Gastroesophageal sphincter (tissue), 3 donors: ENCODE data around the gene TOP1.

Experiments
- CTCF ChIP-seq, 4 experiments: fragments of 200-600 bp in 2 of 4; fragments of 450-650 bp in 2 of 4; sonication (generic) in 1 of 4; IDR thresholded peaks; one replicate each; pipeline ENCODE4 v1.5.1; 2017 to 2019; ENCODE audit warnings: antibody characterized with exemption in 4 of 4, mild to moderate bottlenecking in 2 of 4, moderate library complexity in 2 of 4
- POLR2AphosphoS5 ChIP-seq: sonication (generic); formaldehyde crosslinking; IDR thresholded peaks from one replicate; pipeline ENCODE4 v1.6.1; 2017; ENCODE audit warnings: antibody characterized with exemption

DNA sequence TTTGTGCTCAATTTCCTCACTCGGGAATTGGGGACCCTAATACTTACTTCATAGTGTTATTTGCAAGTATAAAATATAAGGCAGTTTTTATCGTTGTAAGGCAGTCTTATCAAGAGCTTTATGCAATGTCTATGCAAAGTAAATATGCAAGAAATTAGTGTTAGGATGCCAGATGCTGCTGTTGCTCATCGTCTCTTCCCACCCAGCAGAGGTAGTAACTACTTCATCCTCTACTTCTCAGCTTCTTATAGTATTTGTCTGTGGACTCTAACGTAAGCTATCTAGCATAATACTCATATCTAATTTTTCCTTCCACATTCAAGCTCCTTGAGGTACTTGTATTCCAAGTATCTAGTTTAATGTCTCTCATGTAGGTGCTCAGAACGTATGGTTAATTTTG is 120.3 kb downstream of the TOP1 start:
- TF ChIP-seq POLR2AphosphoS5 (no peak), CTCF (IDR thresholded peaks at IDR 0.05) (no peak)
